Esophagus (tissue), 2 donors: ENCODE data around the gene TRDN. TPM values are rescaled to one million over a fixed set of nuclear protein-coding genes. Genes with fewer than 3 reads are reported as not detected.

Experiments used
- H3K27ac ChIP-seq, 2 donors: one replicate each; pipeline ENCODE4 v1.5.1; 2013; ENCODE audit warnings: low read depth in 2 of 2, mild to moderate bottlenecking in 2 of 2, inconsistent platforms in 1 of 2, low read length in 1 of 2, moderate library complexity in 1 of 2
- H3K27me3 ChIP-seq, 2 donors: one replicate each; pipeline ENCODE4 v1.6.1; 2013; ENCODE audit warnings: low read length in 2 of 2, control low read depth in 1 of 2, mild to moderate bottlenecking in 1 of 2; ENCODE audit not compliant: insufficient read depth in 2 of 2, control insufficient read depth in 1 of 2
- H3K36me3 ChIP-seq, 2 donors: one replicate each; pipeline ENCODE4 v1.6.1; 2013; ENCODE audit warnings: low read length in 1 of 2; ENCODE audit not compliant: control insufficient read depth in 2 of 2, insufficient read depth in 2 of 2
- H3K4me1 ChIP-seq, 2 donors: one replicate each; pipeline ENCODE4 v1.6.1; 2013; ENCODE audit warnings: low read length in 1 of 2; ENCODE audit not compliant: control insufficient read depth in 2 of 2, insufficient read depth in 2 of 2
- H3K4me3 ChIP-seq, 2 donors: one replicate each; pipeline ENCODE4 v1.5.1; 2013; ENCODE audit warnings: low read length in 2 of 2, mild to moderate bottlenecking in 2 of 2, low read depth in 1 of 2, moderate library complexity in 1 of 2
- H3K9me3 ChIP-seq, 2 donors: one replicate each; pipeline ENCODE4 v1.6.1; 2013; ENCODE audit warnings: mild to moderate bottlenecking in 2 of 2, low read depth in 1 of 2, low read length in 1 of 2, moderate library complexity in 1 of 2; ENCODE audit not compliant: control insufficient read depth in 2 of 2, insufficient read depth in 1 of 2
- WGBS, 2 donors: extraction: QIAGEN DNeasy Blood & Tissue Kit; methylation state at CpG; one replicate each; pipeline ENCODE4 v1.1.7; 2013; 5-methylcytosine and 5-hydroxymethylcytosine counted together
- polyA plus RNA-seq, 2 donors: library from polyadenylated mRNA; stranded (reverse); fragments of 200-250 nt; gene quantifications; one replicate each; pipeline ENCODE4 v1.2.3, GENCODE V29; 2013
- donor health status: healthy with polysubstance abuse.
- donor health status: Bipolar disorder and iron deficiency.

Gene TRDN
- polyA plus RNA-seq, 2 donors: 0.01 TPM; not detected in 1

GRCh38 chr6:123659960-123660748 lies 23.4 kb upstream of the TRDN start:
- H3K4me3 ChIP-seq: no peak overlapping the region
- no peak overlapping the region for H3K27ac ChIP-seq
- WGBS, 2 donors: 82 to 88% methylated on average over 5 of the region's 5 CpGs
- no peaks in the 10 kb centered on the region for H3K9me3 ChIP-seq
- H3K27me3 ChIP-seq: no peaks in the 10 kb centered on the region
- no peaks in the 10 kb centered on the region for H3K4me1 ChIP-seq
- no peaks in the 10 kb centered on the region for H3K36me3 ChIP-seq

DNA sequence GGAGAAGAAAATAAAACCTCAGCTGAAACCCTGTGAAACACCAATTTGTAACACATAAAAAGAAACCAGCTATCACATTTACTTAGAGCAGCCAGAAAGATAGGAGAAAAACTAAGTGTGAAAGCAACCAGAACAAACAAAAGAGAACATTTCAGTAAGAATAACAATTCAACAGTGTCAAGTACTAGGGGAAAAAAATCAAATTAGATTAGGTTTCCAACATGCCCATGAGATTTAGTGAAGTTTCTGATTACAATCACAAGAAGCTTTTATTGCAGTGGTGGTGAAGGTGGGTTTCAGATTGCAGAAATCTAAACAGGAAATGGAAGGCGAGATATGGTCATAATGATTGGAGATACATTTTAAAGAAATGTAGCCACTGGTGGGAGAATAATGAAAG lies 22.1 kb upstream of the TRDN start:
- H3K9me3 ChIP-seq: no peaks in the 10 kb centered on the region
- H3K4me3 ChIP-seq: no peak overlapping the region
- no peaks in the 10 kb centered on the region for H3K4me1 ChIP-seq
- no peaks in the 10 kb centered on the region for H3K36me3 ChIP-seq
- no peaks in the 10 kb centered on the region for H3K27me3 ChIP-seq
- 71 to 73% methylated on average over 1 of the region's 1 CpG for WGBS, 2 donors
- no peak overlapping the region for H3K27ac ChIP-seq

- H3K36me3 ChIP-seq: no peaks in the 10 kb centered on the region
- H3K27ac ChIP-seq: no peak overlapping the region
- H3K9me3 ChIP-seq: no peaks in the 10 kb centered on the region
- no peaks in the 10 kb centered on the region for H3K4me1 ChIP-seq
- H3K4me3 ChIP-seq: no peak overlapping the region
- 27 to 29% methylated on average over 3 of the region's 3 CpGs for WGBS, 2 donors
- no peaks in the 10 kb centered on the region for H3K27me3 ChIP-seq
Measured at GRCh38 chr6:123655521-123656306, 19.0 kb upstream of the TRDN start.

GRCh38 chr6:123648723-123649122 lies 12.0 kb upstream of the TRDN start:
- Histone ChIP-seq H3K4me3 (no peak overlapping the region), H3K27ac (no peak overlapping the region), H3K36me3 (no peaks in the 10 kb centered on the region), H3K9me3 (no peaks in the 10 kb centered on the region), H3K4me1 (no peaks in the 10 kb centered on the region), H3K27me3 (no peaks in the 10 kb centered on the region)

DNA sequence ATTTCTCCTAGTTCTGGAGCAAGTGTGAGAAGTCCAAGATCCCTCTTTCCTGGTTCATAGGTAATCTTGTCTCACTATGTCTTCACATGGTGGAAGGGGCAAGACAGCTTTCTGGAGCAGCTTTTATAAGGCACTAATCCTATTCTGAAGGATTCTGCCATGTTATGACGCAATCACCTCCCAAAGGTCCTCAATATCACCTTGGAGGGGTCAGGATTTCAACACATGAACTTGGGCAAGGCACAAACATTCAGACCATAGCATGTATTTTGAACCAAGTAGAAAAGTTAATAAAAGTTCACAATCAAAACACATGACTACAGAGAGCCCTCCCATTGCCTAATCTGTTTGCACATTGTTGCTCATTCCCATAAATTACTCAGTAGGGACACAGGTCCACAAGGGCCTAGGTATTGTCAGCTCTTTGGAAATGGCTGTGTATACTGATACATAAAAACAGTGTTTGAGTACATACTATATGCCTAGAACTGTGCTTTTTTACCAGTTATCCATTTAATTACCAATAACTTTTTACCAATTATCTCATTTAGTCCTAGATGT lies 11.3 kb upstream of the TRDN start:
- Histone ChIP-seq H3K4me1 (no peaks in the 10 kb centered on the region), H3K27me3 (no peaks in the 10 kb centered on the region), H3K27ac (no peak overlapping the region), H3K9me3 (no peaks in the 10 kb centered on the region), H3K4me3 (no peak overlapping the region), H3K36me3 (no peaks in the 10 kb centered on the region)
- 64 to 78% methylated on average over 1 of the region's 1 CpG for WGBS, 2 donors

DNA sequence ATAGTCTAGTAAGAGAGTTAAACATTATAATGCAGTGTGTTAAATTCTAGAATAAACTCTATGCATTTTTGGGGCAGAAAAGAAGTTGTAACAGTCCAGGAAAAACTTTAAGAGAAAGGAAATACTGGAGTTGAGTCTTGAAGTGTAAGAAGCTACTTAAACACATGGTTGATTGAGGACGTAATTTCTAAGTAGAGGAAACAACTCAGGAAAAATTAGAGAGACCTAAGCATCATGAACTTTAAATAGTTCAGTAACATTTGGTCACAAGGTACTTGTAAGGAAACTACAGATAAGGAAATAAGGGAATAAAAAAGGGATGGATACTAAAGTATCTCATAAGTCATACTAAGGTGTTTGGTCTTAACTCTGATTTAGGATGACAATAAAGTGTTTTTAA lies 4.7 kb upstream of the TRDN start:
- Histone ChIP-seq H3K9me3 (no peaks in the 10 kb centered on the region), H3K36me3 (no peaks in the 10 kb centered on the region), H3K27ac (no peak overlapping the region), H3K4me3 (no peak overlapping the region), H3K4me1 (no peaks in the 10 kb centered on the region), H3K27me3 (no peaks in the 10 kb centered on the region)
- WGBS, 2 donors: 58 to 68% methylated on average over 1 of the region's 1 CpG

DNA sequence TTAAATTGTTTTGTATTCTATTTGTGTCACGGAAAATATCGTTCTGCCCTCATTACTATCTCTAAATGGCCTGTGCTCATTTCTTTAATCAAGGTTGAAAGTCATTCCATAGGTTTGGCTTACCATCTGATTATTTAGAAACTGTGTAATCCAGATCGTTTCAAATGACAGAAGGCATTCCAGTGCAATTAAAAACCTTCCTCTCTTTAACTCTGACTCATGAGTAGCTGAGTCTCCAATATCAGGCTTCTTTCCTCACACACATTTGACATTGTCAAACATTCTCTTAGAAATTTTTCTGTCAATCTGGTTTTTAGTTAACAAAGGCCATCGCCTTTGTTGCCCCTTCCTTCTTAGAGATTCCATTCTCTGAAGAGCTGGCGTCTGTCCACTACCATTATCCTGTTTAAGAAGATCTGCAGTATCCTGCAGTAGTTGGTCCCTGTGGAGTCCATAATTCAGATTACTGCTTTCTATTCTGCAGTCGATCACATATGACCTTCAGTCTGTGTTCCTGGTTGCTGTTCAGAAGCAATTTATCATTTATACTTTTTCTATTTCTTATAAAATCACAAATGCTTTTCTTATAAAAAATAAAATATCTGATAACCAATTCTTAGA lies 3.9 kb upstream of the TRDN start:
- Histone ChIP-seq H3K9me3 (no peaks in the 10 kb centered on the region), H3K4me3 (no peak overlapping the region), H3K36me3 (no peaks in the 10 kb centered on the region), H3K27ac (no peak overlapping the region), H3K4me1 (no peaks in the 10 kb centered on the region), H3K27me3 (no peaks in the 10 kb centered on the region)
- WGBS, 2 donors: 73 to 74% methylated on average over 6 of the region's 6 CpGs

DNA sequence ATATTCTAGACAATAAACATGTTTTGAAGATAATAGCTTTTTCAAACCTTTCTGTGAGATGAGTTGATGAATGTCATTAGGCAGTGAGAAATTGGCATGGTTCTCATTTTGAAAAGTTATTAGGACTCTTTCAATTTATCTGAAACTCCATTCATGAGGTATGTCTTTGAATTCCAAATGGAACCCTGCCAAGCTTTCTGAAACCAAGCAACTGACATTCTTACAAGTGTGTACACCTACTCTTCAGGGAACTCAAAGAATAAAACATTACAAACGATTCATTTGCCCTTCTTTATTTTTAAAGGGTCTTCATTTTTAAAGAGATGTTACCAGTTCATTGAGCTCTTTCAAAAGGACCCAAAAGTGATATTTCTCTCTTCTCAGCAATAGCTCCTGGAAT lies 2.1 kb upstream of the TRDN start:
- H3K4me3 ChIP-seq: no peak overlapping the region
- WGBS, 2 donors: 34 to 48% methylated on average over 1 of the region's 1 CpG
- H3K9me3 ChIP-seq: no peaks in the 10 kb centered on the region
- H3K27ac ChIP-seq: no peak overlapping the region
- H3K36me3 ChIP-seq: no peaks in the 10 kb centered on the region
- H3K4me1 ChIP-seq: no peaks in the 10 kb centered on the region
- H3K27me3 ChIP-seq: no peaks in the 10 kb centered on the region

DNA sequence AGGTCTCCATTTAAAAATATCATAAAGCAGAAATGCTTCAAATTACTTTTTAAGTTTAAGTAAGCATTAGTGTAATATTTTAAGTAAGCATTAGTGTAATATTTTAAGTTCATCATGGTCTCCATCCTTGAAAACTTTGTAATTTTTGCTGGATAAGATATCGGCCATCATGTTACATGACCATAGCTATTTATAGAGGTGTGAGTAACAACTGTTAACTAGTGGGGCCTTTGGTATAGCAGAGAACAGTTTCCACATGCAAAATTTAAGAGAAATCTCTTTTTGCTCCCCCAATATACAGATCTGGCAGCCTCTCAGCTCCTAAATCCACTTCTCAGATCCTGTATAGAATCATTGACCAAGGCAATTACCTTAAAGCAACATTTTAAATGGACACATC lies 468 bp downstream of the TRDN start:
- no peaks in the 10 kb centered on the region for H3K27me3 ChIP-seq
- no peak overlapping the region for H3K27ac ChIP-seq
- H3K4me1 ChIP-seq: no peaks in the 10 kb centered on the region
- WGBS, 2 donors: 84 to 89% methylated on average over 1 of the region's 1 CpG
- H3K4me3 ChIP-seq: no peak overlapping the region
- H3K36me3 ChIP-seq: no peaks in the 10 kb centered on the region
- H3K9me3 ChIP-seq: no peaks in the 10 kb centered on the region
